Subcutaneous abdominal adipose tissue (tissue), 5 donors: Measurements from ENCODE around the gene IFNL4.

ENCODE experiments used
- H3K27ac ChIP-seq: one replicate; pipeline ENCODE4 v1.7.0; 2013; ENCODE audit warnings: low read depth, mild to moderate bottlenecking, inconsistent platforms, low read length, moderate library complexity
- H3K27me3 ChIP-seq, 5 donors: one replicate each; pipeline ENCODE4 v1.7.0; 2013; ENCODE audit warnings: low read length in 5 of 5, inconsistent platforms in 1 of 5; ENCODE audit not compliant: control insufficient read depth in 5 of 5, insufficient read depth in 4 of 5
- H3K36me3 ChIP-seq, 5 donors: one replicate each; pipeline ENCODE4 v1.7.0; 2013; ENCODE audit warnings: low read length in 5 of 5; ENCODE audit not compliant: control insufficient read depth in 5 of 5, insufficient read depth in 5 of 5
- H3K4me1 ChIP-seq, 5 donors: one replicate each; pipeline ENCODE4 v1.7.0; 2013; ENCODE audit warnings: low read length in 5 of 5, mild to moderate bottlenecking in 3 of 5, moderate library complexity in 1 of 5; ENCODE audit not compliant: control insufficient read depth in 5 of 5, insufficient read depth in 5 of 5
- H3K4me3 ChIP-seq, 5 donors: one replicate each; pipeline ENCODE4 v1.7.0; 2013; ENCODE audit warnings: low read length in 5 of 5, low read depth in 1 of 5
- H3K9ac ChIP-seq, 5 donors: one replicate each; pipeline ENCODE4 v1.7.0; 2013; ENCODE audit warnings: low read length in 5 of 5, mild to moderate bottlenecking in 4 of 5, moderate library complexity in 3 of 5
- H3K9me3 ChIP-seq, 5 donors: one replicate each; pipeline ENCODE4 v1.7.0; 2013; ENCODE audit warnings: low read length in 5 of 5; ENCODE audit not compliant: control insufficient read depth in 5 of 5
- donor health status: healthy.
- donor health status: healthy.
- donor health status: healthy.
- donor health status: healthy.
- donor health status: healthy.

The IFNL4 gene

GRCh38 chr19:39199025-39199424 lies 49.6 kb downstream of the IFNL4 start:
- H3K36me3 ChIP-seq: no peaks in the 10 kb centered on the region
- H3K27ac ChIP-seq: no peak overlapping the region
- no peaks in the 10 kb centered on the region for H3K9me3 ChIP-seq
- H3K27me3 ChIP-seq: peaks cover 36 to 75% (median 73%) of the 10 kb centered on the region in 5 donors
- peaks cover 0 to 11% (median 3%) of the 10 kb centered on the region in 5 donors for H3K4me1 ChIP-seq
- no peak overlapping the region for H3K4me3 ChIP-seq
- H3K9ac ChIP-seq: no peak overlapping the region

- Histone ChIP-seq H3K4me3 (no peak overlapping the region), H3K27ac (no peak overlapping the region), H3K27me3 (peaks cover 32 to 65% (median 61%) of the 10 kb centered on the region in 5 donors), H3K9ac (no peak overlapping the region), H3K9me3 (no peaks in the 10 kb centered on the region), H3K36me3 (no peaks in the 10 kb centered on the region), H3K4me1 (peaks cover 0 to 11% (median 3%) of the 10 kb centered on the region in 5 donors)
Measured at GRCh38 chr19:39197808-39198207, 50.8 kb downstream of the IFNL4 start.

GRCh38 chr19:39196860-39197562 lies 51.6 kb downstream of the IFNL4 start, which contains the start of gene NCCRP1:
Gene NCCRP1, plus strand, starts transcription at chr19:39196964. Its CDS starts 19 bp downstream, at chr19:39196983.
- Histone ChIP-seq H3K4me3 (no peak within 1 kb of the TSS), H3K9ac (no peak within 1 kb of the TSS), H3K4me1 (peaks cover 0 to 11% (median 3%) of the 10 kb centered on the region in 5 donors), H3K9me3 (no peaks in the 10 kb centered on the region), H3K27me3 (peaks cover 32 to 60% (median 57%) of the 10 kb centered on the region in 5 donors), H3K27ac (no peak within 1 kb of the TSS), H3K36me3 (no peaks in the 10 kb centered on the region)

GRCh38 chr19:39196320-39196719 lies 52.3 kb downstream of the IFNL4 start:
- Histone ChIP-seq H3K36me3 (no peaks in the 10 kb centered on the region), H3K9ac (no peak overlapping the region), H3K9me3 (no peaks in the 10 kb centered on the region), H3K27ac (no peak overlapping the region), H3K4me1 (peaks cover 0 to 11% (median 3%) of the 10 kb centered on the region in 5 donors), H3K4me3 (no peak overlapping the region), H3K27me3 (peaks cover 32 to 58% (median 52%) of the 10 kb centered on the region in 5 donors)
